K562 (cell line): ENCODE data around the gene LCP2. TPM values are rescaled to one million over a fixed set of nuclear protein-coding genes. Genes with fewer than 3 reads are reported as not detected.

Experiments used
- CTBP1 ChIP-seq: fragments of 450-650 bp; IDR thresholded peaks from 2 replicates; pipeline ENCODE4 v1.6.1; 2016; ENCODE audit warnings: borderline replicate concordance
- FUS ChIP-seq: fragments of 200-400 bp; formaldehyde crosslinking; optimal IDR thresholded peaks from 2 replicates; pipeline ENCODE3; 2017; ENCODE audit warnings: low read depth, low read length
- KAT2B ChIP-seq: IDR thresholded peaks from one replicate; pipeline ENCODE4 v1.6.1; 2012; ENCODE audit warnings: low read depth, mild to moderate bottlenecking, control low read depth, inconsistent platforms, low read length, moderate library complexity
- MBD1 ChIP-seq: fragments of 250-450 bp; sonication (Bioruptor Pico); IDR thresholded peaks from 2 replicates; pipeline ENCODE4 v1.8.0; 2022; ENCODE audit warnings: inconsistent platforms
- SMARCA5 ChIP-seq: fragments of 450-650 bp; IDR thresholded peaks from 2 replicates; pipeline ENCODE4 v1.6.1; 2016
- TRIM24 ChIP-seq, 2 experiments: fragments of 450-650 bp; IDR thresholded peaks; 2 replicates each; pipeline ENCODE4 v1.6.1; 2016
- USF1 ChIP-seq: sonication (generic); formaldehyde crosslinking; IDR thresholded peaks from 2 replicates; pipeline ENCODE4 v1.9.0; 2022; ENCODE audit warnings: mild to moderate bottlenecking, missing genetic modification reagents
- ZBTB40 ChIP-seq, 2 experiments: fragments of 450-650 bp in 1 of 2; sonication (generic) in 1 of 2; formaldehyde crosslinking in 1 of 2; IDR thresholded peaks; 2 replicates each; pipeline versions ENCODE4 v1.7.1 to v1.9.0; 2016 to 2022; ENCODE audit warnings: inconsistent platforms in 1 of 2, mild to moderate bottlenecking in 1 of 2, missing genetic modification reagents in 1 of 2
- ZNF592 ChIP-seq: fragments of 450-650 bp; IDR thresholded peaks from 2 replicates; pipeline ENCODE4 v1.6.1; 2017; ENCODE audit warnings: antibody characterized with exemption, mild to moderate bottlenecking
- polyA plus RNA-seq, 8 experiments: library from polyadenylated mRNA; depleted of rRNA in 4 of 8; stranded (reverse) in 5 of 8; unstranded in 3 of 8; fragments of >200 nt; fragmentation: Nextera tagmentation in 2 of 8; fragmentation: Illumina TruSeq in 1 of 8; extraction: Ambion mirVana in 2 of 8; extraction: Trizol in 1 of 8; gene quantifications; 2 replicates each; pipeline versions ENCODE4 v1.2.1 to v1.2.3, GENCODE V29; 2011 to 2014; ENCODE audit warnings: inconsistent platforms in 1 of 8, missing spikeins in 1 of 8
- total RNA-seq, 7 experiments: library from RNA; depleted of rRNA in 6 of 7; stranded (reverse); fragments of >200 nt in 6 of 7; fragmentation: Illumina TruSeq in 2 of 7; extraction: Trizol in 2 of 7; gene quantifications; 2 replicates each; pipeline versions ENCODE4 v1.2.1 to v1.2.3, GENCODE V29; 2011 to 2021; ENCODE audit warnings: low replicate concordance in 1 of 7

The LCP2 gene
- total and polyA plus RNA-seq, 9 of the 15 experiments (the other 6 are each of a cell fraction or from before 2014, with no cell fraction given), result 4.0 to 31.3 (median 14.6) TPM

GRCh38 chr5:170200876-170201275 lies 96.7 kb downstream of the LCP2 start (continued):
- TF ChIP-seq MBD1 (CRISPR knock-in tag) (no peak), FUS (no peak), SMARCA5 (no peak), TRIM24 (IDR thresholded peaks at IDR 0.05) (no peak), ZNF592 (no peak), CTBP1 (peak; percentile 35; the same call in 1 of the 2 replicates), KAT2B (no peak), USF1 (CRISPR knock-in tag) (no peak), ZBTB40 (IDR thresholded peaks at IDR 0.05) (no peak), ZBTB40 (CRISPR knock-in tag; IDR thresholded peaks at IDR 0.05) (no peak)
